ENCODE measurements around the gene UBASH3B.

The UBASH3B gene

GRCh38 chr11:122649116-122649515 is 6.4 kb upstream of the UBASH3B start:
- no peak for DNase-seq

- DNase-seq, result no peak
Measured at GRCh38 chr11:122650619-122651018, 4.9 kb upstream of the UBASH3B start.

GRCh38 chr11:122652495-122652894 is 3.0 kb upstream of the UBASH3B start:
- no peak for DNase-seq

- no peak for DNase-seq
Measured at GRCh38 chr11:122653916-122654585, 1.5 kb upstream of the UBASH3B start.

GRCh38 chr11:122656073-122656630 is 630 bp downstream of the UBASH3B start:
- peak in 1 of 2 experiments; percentile 61 for DNase-seq

- peak in 1 of 2 experiments; percentile 61 for DNase-seq
Measured at GRCh38 chr11:122656631-122657101, 1.1 kb downstream of the UBASH3B start.

- DNase-seq, result no peak
Measured at GRCh38 chr11:122659676-122660554, 4.4 kb downstream of the UBASH3B start.

- DNase-seq, result peak in 1 of 2 experiments; percentile 19
Measured at GRCh38 chr11:122661182-122661945, 5.8 kb downstream of the UBASH3B start.

- no peak for DNase-seq
Measured at GRCh38 chr11:122663056-122663740, 7.7 kb downstream of the UBASH3B start.

- DNase-seq, result no peak
Measured at GRCh38 chr11:122663764-122664163, 8.2 kb downstream of the UBASH3B start.

GRCh38 chr11:122664188-122664587 is 8.7 kb downstream of the UBASH3B start:
- DNase-seq, result no peak

- no peak for DNase-seq
Measured at GRCh38 chr11:122665861-122666260, 10.3 kb downstream of the UBASH3B start.

GRCh38 chr11:122666743-122667142 is 11.2 kb downstream of the UBASH3B start:
- DNase-seq, result no peak

GRCh38 chr11:122668562-122669090 is 13.1 kb downstream of the UBASH3B start:
- peak in 1 of 2 experiments; percentile 27 for DNase-seq

GRCh38 chr11:122670131-122670530 is 14.6 kb downstream of the UBASH3B start:
- no peak for DNase-seq

GRCh38 chr11:122671400-122671891 is 15.9 kb downstream of the UBASH3B start:
- DNase-seq, result no peak

GRCh38 chr11:122672892-122673291 is 17.4 kb downstream of the UBASH3B start:
- no peak for DNase-seq

GRCh38 chr11:122673701-122674100 is 18.2 kb downstream of the UBASH3B start:
- DNase-seq, result no peak

- no peak for DNase-seq
Measured at GRCh38 chr11:122676638-122677037, 21.1 kb downstream of the UBASH3B start.

GRCh38 chr11:122677256-122677655 is 21.7 kb downstream of the UBASH3B start:
- DNase-seq, result no peak

GRCh38 chr11:122678406-122678805 is 22.9 kb downstream of the UBASH3B start:
- no peak for DNase-seq

GRCh38 chr11:122679466-122679865 is 23.9 kb downstream of the UBASH3B start:
- no peak for DNase-seq

All from SW 1271 (cell line).